Nephron progenitor cell (in vitro differentiated cells): Measurements from ENCODE around the gene TLR9.

Experiments
- DNase-seq: peaks from one replicate; pipeline ENCODE4 v3.0.0; 2021
- H3K27ac Mint-ChIP-seq: 2 replicates; pipeline ENCODE4 v1.8.0; 2021; ENCODE audit warnings: mild to moderate bottlenecking, moderate library complexity, mixed read lengths
- H3K27me3 Mint-ChIP-seq: 2 replicates; pipeline ENCODE4 v1.8.0; 2021; ENCODE audit warnings: mild to moderate bottlenecking, low read depth, mixed read lengths; ENCODE audit not compliant: poor library complexity
- H3K36me3 Mint-ChIP-seq: 2 replicates; pipeline ENCODE4 v1.8.0; 2021; ENCODE audit warnings: low read depth, mixed read lengths
- H3K4me1 Mint-ChIP-seq: 2 replicates; pipeline ENCODE4 v1.8.0; 2021; ENCODE audit warnings: mixed read lengths
- H3K4me3 Mint-ChIP-seq: 2 replicates; pipeline ENCODE4 v1.8.0; 2021; ENCODE audit warnings: mild to moderate bottlenecking, moderate library complexity, mixed read lengths
- H3K9me3 Mint-ChIP-seq: 2 replicates; pipeline ENCODE4 v1.8.0; 2021; ENCODE audit warnings: mild to moderate bottlenecking, moderate library complexity, mixed read lengths
- TF ChIP-seq, protein P1 (sequence below): fragments of 200-600 bp; sonication (generic); IDR thresholded peaks from 2 replicates; pipeline ENCODE4 v1.5.0; 2021; ENCODE audit warnings: antibody characterized with exemption

The TLR9 gene

DNA sequence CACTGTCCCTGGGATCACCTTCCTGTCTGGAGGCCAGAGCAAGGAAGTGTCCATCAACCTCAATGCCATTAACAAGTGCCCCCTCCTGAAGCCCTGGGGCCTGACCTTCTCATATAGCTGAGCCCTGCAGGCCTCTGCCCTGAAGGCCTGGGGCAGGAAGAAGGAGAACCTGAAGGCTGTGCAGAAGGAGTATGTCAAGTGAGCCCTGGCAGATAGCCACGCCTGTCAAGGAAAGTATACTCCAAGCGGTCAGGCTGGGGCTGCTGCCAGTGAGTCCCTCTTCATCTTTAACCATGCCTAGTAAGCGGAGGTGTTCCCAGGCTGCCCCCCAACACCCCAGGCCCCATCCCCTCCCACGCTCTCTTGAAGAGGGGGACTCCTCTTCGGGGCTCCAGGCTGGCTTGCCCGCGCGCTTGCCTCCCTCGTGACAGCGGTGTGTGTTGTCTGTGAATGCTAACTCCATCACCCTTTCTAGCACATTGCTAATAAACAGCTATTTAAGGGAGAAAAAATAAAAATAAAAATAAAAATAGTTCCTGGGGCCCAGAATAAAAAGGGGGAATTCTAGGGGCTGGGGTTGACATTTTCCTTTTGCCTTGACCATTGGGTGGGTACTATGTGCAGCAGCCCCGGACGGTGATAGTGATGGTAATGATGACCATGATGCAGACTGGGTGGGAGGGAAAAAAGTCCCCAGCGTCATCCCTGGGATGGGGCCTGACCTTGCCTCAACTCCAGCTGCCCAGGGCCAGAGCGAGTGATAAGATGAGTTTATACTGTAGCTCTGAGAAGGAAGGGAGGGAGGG is 30.8 kb downstream of the TLR9 start:
- no peak for DNase-seq
- Mint-ChIP-seq H3K4me3 (no peak overlapping the region), H3K27me3 (peaks cover 15% of the 10 kb centered on the region), H3K4me1 (peaks cover 46% of the 10 kb centered on the region), H3K27ac (no peak overlapping the region), H3K9me3 (no peaks in the 10 kb centered on the region), H3K36me3 (peaks cover 9% of the 10 kb centered on the region)
- TF ChIP-seq, protein P1, sequence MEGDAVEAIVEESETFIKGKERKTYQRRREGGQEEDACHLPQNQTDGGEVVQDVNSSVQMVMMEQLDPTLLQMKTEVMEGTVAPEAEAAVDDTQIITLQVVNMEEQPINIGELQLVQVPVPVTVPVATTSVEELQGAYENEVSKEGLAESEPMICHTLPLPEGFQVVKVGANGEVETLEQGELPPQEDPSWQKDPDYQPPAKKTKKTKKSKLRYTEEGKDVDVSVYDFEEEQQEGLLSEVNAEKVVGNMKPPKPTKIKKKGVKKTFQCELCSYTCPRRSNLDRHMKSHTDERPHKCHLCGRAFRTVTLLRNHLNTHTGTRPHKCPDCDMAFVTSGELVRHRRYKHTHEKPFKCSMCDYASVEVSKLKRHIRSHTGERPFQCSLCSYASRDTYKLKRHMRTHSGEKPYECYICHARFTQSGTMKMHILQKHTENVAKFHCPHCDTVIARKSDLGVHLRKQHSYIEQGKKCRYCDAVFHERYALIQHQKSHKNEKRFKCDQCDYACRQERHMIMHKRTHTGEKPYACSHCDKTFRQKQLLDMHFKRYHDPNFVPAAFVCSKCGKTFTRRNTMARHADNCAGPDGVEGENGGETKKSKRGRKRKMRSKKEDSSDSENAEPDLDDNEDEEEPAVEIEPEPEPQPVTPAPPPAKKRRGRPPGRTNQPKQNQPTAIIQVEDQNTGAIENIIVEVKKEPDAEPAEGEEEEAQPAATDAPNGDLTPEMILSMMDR = no peak

DNA sequence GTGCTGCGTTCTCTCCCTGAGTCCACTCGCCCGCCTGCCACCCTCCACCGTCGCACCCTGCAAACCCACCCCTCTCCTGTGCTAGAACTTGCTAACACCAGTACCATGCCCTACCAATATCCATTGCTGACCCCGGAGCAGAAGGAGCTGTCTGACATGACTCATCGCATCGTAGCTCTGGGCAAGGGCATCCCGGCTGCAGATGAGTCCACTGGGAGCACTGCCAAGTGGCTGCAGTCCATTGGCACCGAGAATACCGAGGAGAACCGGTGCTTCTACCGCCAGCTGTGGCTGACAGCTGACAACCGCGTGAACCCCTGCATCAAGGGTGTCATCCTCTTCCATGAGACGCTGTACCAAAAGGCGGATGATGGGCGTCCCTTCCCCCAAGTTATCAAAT is 32.4 kb downstream of the TLR9 start:
- H3K4me3 Mint-ChIP-seq = no peak overlapping the region
- no peaks in the 10 kb centered on the region for H3K9me3 Mint-ChIP-seq
- DNase-seq = no peak
- H3K4me1 Mint-ChIP-seq = peaks cover 33% of the 10 kb centered on the region
- TF ChIP-seq, protein P1 = no peak
- no peak overlapping the region for H3K27ac Mint-ChIP-seq
- H3K27me3 Mint-ChIP-seq = peaks cover 12% of the 10 kb centered on the region
- H3K36me3 Mint-ChIP-seq = no peaks in the 10 kb centered on the region

DNA sequence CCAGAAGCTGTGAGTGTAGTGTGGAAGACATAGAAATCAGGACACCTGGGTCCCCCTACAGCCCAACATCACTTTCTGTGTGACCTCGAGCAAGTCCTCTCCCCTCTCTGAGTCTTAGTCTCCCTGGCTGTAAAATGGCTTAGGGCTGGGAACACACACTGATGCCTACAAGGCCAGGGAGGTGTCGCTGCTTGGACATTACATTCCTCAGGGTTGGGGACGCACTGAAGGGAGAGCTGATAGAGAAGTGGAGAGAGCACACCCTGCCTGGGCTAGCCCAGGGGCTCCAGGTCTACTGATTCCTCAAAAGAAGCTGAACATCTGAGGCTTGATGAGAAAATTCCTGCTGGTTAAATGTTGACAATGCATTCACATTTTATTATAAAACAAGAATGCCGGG is 33.8 kb downstream of the TLR9 start:
- no peak overlapping the region for H3K4me3 Mint-ChIP-seq
- peaks cover 27% of the 10 kb centered on the region for H3K4me1 Mint-ChIP-seq
- H3K36me3 Mint-ChIP-seq = no peaks in the 10 kb centered on the region
- H3K27me3 Mint-ChIP-seq = peaks cover 9% of the 10 kb centered on the region
- DNase-seq = no peak
- H3K9me3 Mint-ChIP-seq = no peaks in the 10 kb centered on the region
- TF ChIP-seq, protein P1 = no peak
- H3K27ac Mint-ChIP-seq = no peak overlapping the region

DNA sequence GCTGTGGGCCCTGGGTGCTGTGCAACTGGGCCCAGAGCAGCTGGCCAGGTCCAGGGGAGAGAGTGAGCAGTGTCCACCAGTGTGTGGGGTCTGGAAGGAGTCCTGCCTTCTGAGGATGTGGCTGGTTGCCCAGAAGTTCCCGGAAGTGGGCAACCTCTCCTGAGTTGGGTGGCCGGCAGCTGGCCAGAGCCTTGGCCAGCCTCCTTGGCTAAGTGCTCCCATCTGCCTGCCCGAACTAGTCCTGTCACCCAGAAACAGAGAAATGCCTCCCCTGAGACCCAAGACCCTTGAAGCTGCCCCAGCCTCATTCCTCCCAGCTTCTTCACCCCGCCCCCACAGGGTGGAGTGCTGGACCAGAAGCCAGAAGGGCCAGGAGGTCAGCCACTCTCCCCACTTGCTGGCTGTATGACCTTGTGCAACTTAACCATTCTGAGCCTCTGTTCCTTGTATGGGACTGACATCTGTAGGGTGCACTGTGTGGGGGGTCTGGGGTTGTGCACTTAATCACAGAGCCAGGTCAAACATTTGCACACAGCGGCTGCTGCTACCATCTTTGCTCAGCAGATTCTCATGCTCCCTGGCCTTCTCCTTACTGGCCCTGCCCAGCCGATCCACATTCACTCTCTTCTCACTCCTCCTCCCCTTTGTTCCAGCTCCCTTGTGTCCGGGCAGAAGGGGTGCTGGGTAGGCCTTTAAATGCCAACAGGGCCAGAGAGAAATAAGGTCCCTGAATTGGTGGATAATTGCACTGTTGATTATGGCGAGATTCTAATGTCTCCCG is 35.0 kb downstream of the TLR9 start:
- H3K27ac Mint-ChIP-seq = no peak overlapping the region
- no peaks in the 10 kb centered on the region for H3K36me3 Mint-ChIP-seq
- DNase-seq = no peak

DNA sequence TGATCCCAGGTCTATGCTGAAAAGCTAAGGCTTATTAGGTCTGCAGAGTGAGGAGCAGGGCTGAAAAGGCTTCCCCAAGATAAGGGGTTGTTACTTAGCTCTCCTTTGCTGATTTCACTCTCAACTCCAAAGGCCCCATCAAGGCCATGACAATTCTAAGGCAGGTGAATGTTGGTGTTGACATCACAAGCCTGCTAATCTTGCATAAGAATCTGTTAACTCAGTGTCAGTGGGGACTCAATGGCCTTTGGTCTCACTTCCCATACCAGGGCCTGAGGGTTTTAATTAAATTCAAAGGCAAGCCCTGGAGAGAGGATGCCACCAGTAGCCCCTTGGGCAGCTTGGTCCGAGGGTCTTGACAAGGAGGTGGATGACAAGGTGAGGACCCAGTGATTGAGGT is 36.9 kb downstream of the TLR9 start:
- peaks cover 10% of the 10 kb centered on the region for H3K27me3 Mint-ChIP-seq
- H3K36me3 Mint-ChIP-seq = no peaks in the 10 kb centered on the region
- H3K27ac Mint-ChIP-seq = no peak overlapping the region
- no peak for DNase-seq
- peaks cover 22% of the 10 kb centered on the region for H3K4me1 Mint-ChIP-seq
- H3K4me3 Mint-ChIP-seq = no peak overlapping the region
- no peaks in the 10 kb centered on the region for H3K9me3 Mint-ChIP-seq
- TF ChIP-seq, protein P1 = no peak

More for the DNA sequence above, 35.0 kb downstream of the TLR9 start:
- Mint-ChIP-seq H3K9me3 (no peaks in the 10 kb centered on the region), H3K4me1 (peaks cover 22% of the 10 kb centered on the region), H3K27me3 (peaks cover 9% of the 10 kb centered on the region), H3K4me3 (no peak overlapping the region)
- TF ChIP-seq, protein P1 = no peak
